ENCODE measurements around the gene PTPRG. TPM values are rescaled to one million over a fixed set of nuclear protein-coding genes. Genes with fewer than 3 reads are reported as not detected.
"Not testable (repeated sequence)": the region's sequence is repeated elsewhere in the genome, so short reads cannot be mapped to it uniquely, and the experiment has no call there.

The PTPRG gene
- total RNA-seq, 4 donors from 2014 or later = 21.1 to 54.2 (median 30.6) TPM

GRCh38 chr3:61702453-61702852, 141.1 kb downstream of the PTPRG start:
- H3K4me1 ChIP-seq = peaks cover 0 to 11% of the 10 kb centered on the region in 2 donors
- H3K27me3 ChIP-seq = no peaks in the 10 kb centered on the region
- TF ChIP-seq POLR2A (IDR thresholded peaks at IDR 0.05) (no peak), CTCF (IDR thresholded peaks at IDR 0.05 in 4 of 5, conservative IDR thresholded peaks at IDR 0.05 in 1 of 5) (no peak)
- in situ Hi-C loops (cut with MboI; ENCODE audit: low sequenced_read_pairs in 4 of 4) (no loop called here), intact Hi-C loops (cut with DNase I; ENCODE audit: low total_unique reads) (no loop called here)
- no peaks in the 10 kb centered on the region for H3K9me3 ChIP-seq
- no peak overlapping the region for H3K27ac ChIP-seq
- ATAC-seq (no peak), DNase-seq (no peak)
- H3K36me3 ChIP-seq = no peaks in the 10 kb centered on the region
- H3K4me3 ChIP-seq = no peak overlapping the region

GRCh38 chr3:61704807-61705206, 143.4 kb downstream of the PTPRG start:
- Histone ChIP-seq H3K27me3 (no peaks in the 10 kb centered on the region), H3K9me3 (no peaks in the 10 kb centered on the region), H3K4me1 (peaks cover under 1 to 24% of the 10 kb centered on the region in 2 donors), H3K36me3 (no peaks in the 10 kb centered on the region), H3K27ac (no peak overlapping the region), H3K4me3 (no peak overlapping the region)
- DNase-seq (no peak), ATAC-seq (no peak)
- in situ Hi-C loops (cut with MboI; ENCODE audit: low sequenced_read_pairs in 4 of 4) = no loop called here
- intact Hi-C loops (cut with DNase I; ENCODE audit: low total_unique reads) = no loop called here
- no peak for TF ChIP-seq CTCF (IDR thresholded peaks at IDR 0.05 in 4 of 5, conservative IDR thresholded peaks at IDR 0.05 in 1 of 5)
- TF ChIP-seq POLR2A (IDR thresholded peaks at IDR 0.05) = no peak

- ATAC-seq = no peak
- Histone ChIP-seq H3K4me1 (peaks cover 5 to 21% of the 10 kb centered on the region in 2 donors), H3K9me3 (no peaks in the 10 kb centered on the region), H3K4me3 (no peak overlapping the region), H3K27ac (no peak overlapping the region), H3K36me3 (no peaks in the 10 kb centered on the region), H3K27me3 (no peaks in the 10 kb centered on the region)
- intact Hi-C loops (cut with DNase I; ENCODE audit: low total_unique reads) (no loop called here), in situ Hi-C loops (cut with MboI; ENCODE audit: low sequenced_read_pairs in 4 of 4) (no loop called here)
- no peak for DNase-seq
- TF ChIP-seq POLR2A (IDR thresholded peaks at IDR 0.05) (no peak), CTCF (IDR thresholded peaks at IDR 0.05 in 4 of 5, conservative IDR thresholded peaks at IDR 0.05 in 1 of 5) (no peak)
Observed at GRCh38 chr3:61707492-61707891, 146.1 kb downstream of the PTPRG start.

- H3K4me1 ChIP-seq = peaks cover 10 to 15% of the 10 kb centered on the region in 2 donors
- H3K27me3 ChIP-seq; intact Hi-C loops (cut with DNase I; ENCODE audit: low total_unique reads); in situ Hi-C loops (cut with MboI; ENCODE audit: low sequenced_read_pairs in 4 of 4); H3K27ac ChIP-seq; H3K36me3 ChIP-seq; H3K4me3 ChIP-seq; DNase-seq; H3K9me3 ChIP-seq; ATAC-seq: not testable (repeated sequence)
Observed at GRCh38 chr3:61710920-61711319, 149.5 kb downstream of the PTPRG start.

GRCh38 chr3:61714225-61714624, 152.9 kb downstream of the PTPRG start:
- Histone ChIP-seq H3K27me3 (no peaks in the 10 kb centered on the region), H3K27ac (no peak overlapping the region), H3K9me3 (no peaks in the 10 kb centered on the region), H3K4me1 (peaks cover 18 to 21% of the 10 kb centered on the region in 2 donors), H3K4me3 (no peak overlapping the region), H3K36me3 (no peaks in the 10 kb centered on the region)
- no peak for ATAC-seq
- intact Hi-C loops (cut with DNase I; ENCODE audit: low total_unique reads) (loop anchor here (1.0 kb wide), 1 partner anchor 24 kb away; no protein-coding TSS in a partner anchor), in situ Hi-C loops (cut with MboI; ENCODE audit: low sequenced_read_pairs in 4 of 4) (no loop called here)
- no peak for DNase-seq
- TF ChIP-seq CTCF (IDR thresholded peaks at IDR 0.05 in 4 of 5, conservative IDR thresholded peaks at IDR 0.05 in 1 of 5) (no peak), POLR2A (IDR thresholded peaks at IDR 0.05) (no peak)
